RWPE1 (cell line): ENCODE results near the gene AP4B1.

ENCODE experiments used
- CTCF ChIA-PET: fragments of 350-600 bp; sonication (Branson Sonifier 250); formaldehyde crosslinking; extraction: SDS; loops from one replicate; lab custom pipeline; 2021; lab: Yijun Ruan, JAX
- POLR2A ChIA-PET: fragments of 400-600 bp; formaldehyde crosslinking; extraction: SDS; loops from one replicate; lab custom pipeline; 2020; ENCODE audit warnings: antibody characterized with exemption; ENCODE audit not compliant: low non-redundant PET; lab: Yijun Ruan, JAX
- DNase-seq: peaks from one replicate; pipeline ENCODE4 v3.0.0; 2012; ENCODE audit warnings: low spot score
- H3K27ac ChIP-seq: fragments of 450-650 bp; 2 replicates; pipeline ENCODE4 v1.5.1; 2017
- TF ChIP-seq, protein P1 (sequence below): fragments of 450-650 bp; conservative IDR thresholded peaks from 2 replicates; pipeline ENCODE4 v1.5.1; 2017; ENCODE audit warnings: low read depth, mild to moderate bottlenecking

Gene AP4B1

DNA sequence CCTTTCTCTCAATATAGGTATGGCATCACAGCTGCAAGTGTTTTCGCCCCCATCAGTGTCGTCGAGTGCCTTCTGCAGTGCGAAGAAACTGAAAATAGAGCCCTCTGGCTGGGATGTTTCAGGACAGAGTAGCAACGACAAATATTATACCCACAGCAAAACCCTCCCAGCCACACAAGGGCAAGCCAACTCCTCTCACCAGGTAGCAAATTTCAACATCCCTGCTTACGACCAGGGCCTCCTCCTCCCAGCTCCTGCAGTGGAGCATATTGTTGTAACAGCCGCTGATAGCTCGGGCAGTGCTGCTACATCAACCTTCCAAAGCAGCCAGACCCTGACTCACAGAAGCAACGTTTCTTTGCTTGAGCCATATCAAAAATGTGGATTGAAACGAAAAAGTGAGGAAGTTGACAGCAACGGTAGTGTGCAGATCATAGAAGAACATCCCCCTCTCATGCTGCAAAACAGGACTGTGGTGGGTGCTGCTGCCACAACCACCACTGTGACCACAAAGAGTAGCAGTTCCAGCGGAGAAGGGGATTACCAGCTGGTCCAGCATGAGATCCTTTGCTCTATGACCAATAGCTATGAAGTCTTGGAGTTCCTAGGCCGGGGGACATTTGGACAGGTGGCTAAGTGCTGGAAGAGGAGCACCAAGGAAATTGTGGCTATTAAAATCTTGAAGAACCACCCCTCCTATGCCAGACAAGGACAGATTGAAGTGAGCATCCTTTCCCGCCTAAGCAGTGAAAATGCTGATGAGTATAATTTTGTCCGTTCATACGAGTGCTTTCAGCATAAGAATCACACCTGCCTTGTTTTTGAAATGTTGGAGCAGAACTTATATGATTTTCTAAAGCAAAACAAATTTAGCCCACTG is 36.0 kb upstream of the AP4B1 start:
- TF ChIP-seq, protein P1, sequence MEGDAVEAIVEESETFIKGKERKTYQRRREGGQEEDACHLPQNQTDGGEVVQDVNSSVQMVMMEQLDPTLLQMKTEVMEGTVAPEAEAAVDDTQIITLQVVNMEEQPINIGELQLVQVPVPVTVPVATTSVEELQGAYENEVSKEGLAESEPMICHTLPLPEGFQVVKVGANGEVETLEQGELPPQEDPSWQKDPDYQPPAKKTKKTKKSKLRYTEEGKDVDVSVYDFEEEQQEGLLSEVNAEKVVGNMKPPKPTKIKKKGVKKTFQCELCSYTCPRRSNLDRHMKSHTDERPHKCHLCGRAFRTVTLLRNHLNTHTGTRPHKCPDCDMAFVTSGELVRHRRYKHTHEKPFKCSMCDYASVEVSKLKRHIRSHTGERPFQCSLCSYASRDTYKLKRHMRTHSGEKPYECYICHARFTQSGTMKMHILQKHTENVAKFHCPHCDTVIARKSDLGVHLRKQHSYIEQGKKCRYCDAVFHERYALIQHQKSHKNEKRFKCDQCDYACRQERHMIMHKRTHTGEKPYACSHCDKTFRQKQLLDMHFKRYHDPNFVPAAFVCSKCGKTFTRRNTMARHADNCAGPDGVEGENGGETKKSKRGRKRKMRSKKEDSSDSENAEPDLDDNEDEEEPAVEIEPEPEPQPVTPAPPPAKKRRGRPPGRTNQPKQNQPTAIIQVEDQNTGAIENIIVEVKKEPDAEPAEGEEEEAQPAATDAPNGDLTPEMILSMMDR: no peak
- no peak overlapping the region for H3K27ac ChIP-seq
- DNase-seq: no peak
- CTCF ChIA-PET: interaction anchor here (0.6 kb wide), 1 partner anchor 17 kb away, joined by 5 read pairs; no protein-coding TSS in a partner anchor
- POLR2A ChIA-PET: interaction anchor here (0.6 kb wide), 1 partner anchor 1301 kb away, joined by 3 read pairs; no protein-coding TSS in a partner anchor

DNA sequence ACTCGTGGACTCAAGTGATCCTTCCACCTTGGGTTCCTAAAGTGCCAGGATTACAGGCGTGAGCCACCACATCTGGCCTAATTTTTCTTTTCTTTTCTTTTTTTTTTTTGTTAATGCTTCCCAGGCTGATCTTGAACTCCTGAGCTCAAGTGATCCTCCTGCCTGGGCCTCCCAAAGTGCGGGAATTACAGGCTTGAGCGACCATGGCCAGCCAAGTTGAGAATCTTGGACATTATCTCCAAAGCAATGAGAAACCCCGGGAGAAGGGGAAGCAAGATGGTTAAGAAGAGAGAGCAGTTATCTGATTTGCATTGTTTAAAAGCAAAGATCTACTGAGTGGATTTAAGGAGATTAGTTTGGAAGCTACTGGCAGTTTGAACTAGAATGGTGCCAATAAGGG is 33.6 kb upstream of the AP4B1 start:
- no peak for DNase-seq
- H3K27ac ChIP-seq: no peak overlapping the region
- POLR2A ChIA-PET: no interaction called here
- CTCF ChIA-PET: interaction anchor here (0.6 kb wide), 2 partner anchors 25 to 82 kb away, joined by 3 to 4 read pairs; no protein-coding TSS in a partner anchor
- TF ChIP-seq, protein P1: no peak

DNA sequence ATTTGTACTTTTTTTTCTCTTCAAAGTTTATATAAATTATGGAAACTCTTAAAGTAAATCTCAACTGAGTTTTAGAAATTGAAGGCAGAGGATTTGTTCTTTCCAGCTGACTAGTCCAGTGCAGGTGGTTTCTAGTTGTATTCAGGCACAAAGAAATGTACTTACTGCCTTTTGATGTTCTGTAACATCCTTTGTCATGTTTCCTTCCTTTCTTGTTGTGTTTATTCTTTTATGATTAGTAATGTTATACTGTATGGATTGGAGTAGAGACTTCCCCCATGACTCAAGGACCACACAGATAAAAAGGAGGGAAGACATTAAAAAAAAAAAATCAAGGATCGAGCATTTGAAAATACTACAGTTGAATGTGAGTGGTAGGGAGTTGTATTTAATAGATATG is 32.5 kb upstream of the AP4B1 start:
- ChIA-PET CTCF (interaction anchor here (0.7 kb wide), 1 partner anchor 17 kb away, joined by 3 read pairs; no protein-coding TSS in a partner anchor), POLR2A (no interaction called here)

DNA sequence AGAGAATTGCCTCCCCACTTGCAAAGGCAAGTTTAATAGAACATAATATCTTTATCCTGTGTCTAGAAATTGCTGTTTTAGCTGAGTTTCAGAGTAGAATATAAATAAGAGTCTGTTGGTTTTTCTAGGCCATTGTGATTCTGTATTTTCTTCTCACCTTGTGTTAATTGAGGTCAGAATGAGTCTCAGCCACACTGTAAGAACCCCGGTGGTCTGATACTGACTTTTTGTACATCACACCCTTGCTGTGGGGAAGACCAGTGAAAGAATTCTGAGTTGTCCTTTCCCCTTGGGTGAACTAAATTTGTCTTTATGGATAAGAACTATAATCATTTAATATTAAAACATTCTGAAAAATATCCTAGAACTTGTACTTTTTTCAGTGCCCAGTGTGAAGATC is 31.4 kb upstream of the AP4B1 start:
- ChIA-PET CTCF (interaction anchor here (0.6 kb wide), 1 partner anchor 33 kb away, joined by 3 read pairs; no protein-coding TSS in a partner anchor), POLR2A (no interaction called here)
- TF ChIP-seq, protein P1: no peak
- no peak overlapping the region for H3K27ac ChIP-seq
- no peak for DNase-seq

More for the DNA sequence above, 32.5 kb upstream of the AP4B1 start:
- TF ChIP-seq, protein P1: no peak
- H3K27ac ChIP-seq: no peak overlapping the region
- no peak for DNase-seq

DNA sequence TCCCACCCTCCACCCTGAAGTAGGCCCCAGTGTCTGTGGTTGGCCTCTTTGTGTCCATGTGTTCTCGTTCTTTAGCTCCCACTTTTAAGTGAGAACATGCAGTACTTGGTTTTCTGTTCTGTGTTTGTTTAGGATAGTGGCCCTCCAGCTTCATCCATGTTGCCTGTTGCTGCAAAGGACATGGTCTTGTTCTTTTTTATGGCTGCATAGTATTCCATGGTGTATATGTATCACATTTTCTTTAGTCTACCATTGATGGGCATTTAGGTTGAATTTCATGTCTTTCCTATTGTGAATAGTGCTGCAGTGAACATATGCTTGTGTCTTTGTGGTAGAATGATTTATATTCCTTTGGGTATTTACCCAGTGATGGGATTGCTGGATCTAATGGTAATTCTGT is 30.6 kb upstream of the AP4B1 start:
- POLR2A ChIA-PET: no interaction called here
- DNase-seq: no peak
- CTCF ChIA-PET: interaction anchor here (0.6 kb wide), 1 partner anchor 34 kb away, joined by 3 read pairs; no protein-coding TSS in a partner anchor
- no peak overlapping the region for H3K27ac ChIP-seq
- TF ChIP-seq, protein P1: no peak

DNA sequence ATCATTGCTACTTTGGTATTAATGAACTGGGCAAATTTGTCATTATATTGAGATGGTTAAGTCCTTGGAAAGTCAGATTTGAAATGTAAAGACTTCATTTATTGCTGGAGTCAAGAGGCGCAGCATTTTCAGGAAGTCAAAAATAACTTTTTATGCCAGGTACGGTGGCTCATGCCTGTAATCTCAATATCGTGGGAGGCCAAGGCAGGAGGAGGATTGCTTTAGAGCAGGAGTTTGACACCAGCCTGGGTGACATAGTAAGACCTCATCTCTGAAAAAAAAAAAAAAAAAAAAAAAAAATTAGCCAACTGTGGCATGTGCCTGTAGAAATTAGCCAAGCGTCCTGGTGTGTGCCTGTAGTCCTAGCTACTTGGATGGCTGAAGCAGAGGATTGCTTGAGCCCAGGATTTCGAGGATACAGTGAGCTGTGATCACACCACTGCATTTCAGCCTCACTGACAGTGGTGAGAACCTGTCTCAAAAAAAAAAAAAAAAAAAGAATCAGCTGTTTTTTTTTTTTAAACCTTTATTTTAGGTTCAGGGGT is 30.0 kb upstream of the AP4B1 start:
- ChIA-PET POLR2A (no interaction called here), CTCF (interaction anchor here (0.8 kb wide), 1 partner anchor 29 kb away, joined by 4 read pairs; no protein-coding TSS in a partner anchor)
- DNase-seq: no peak
- TF ChIP-seq, protein P1: no peak
- no peak overlapping the region for H3K27ac ChIP-seq
